HFF-Myc (cell line): ENCODE data around the gene GIPC3.

ENCODE experiments used
- DNase-seq: peaks from one replicate; pipeline ENCODE4 v3.0.0-alpha.2; 2011; ENCODE audit warnings: low read depth; ENCODE audit errors: extremely low read depth
- H3K4me3 ChIP-seq: replicated peaks from 2 replicates; pipeline ENCODE4 v1.5.1; 2011; ENCODE audit warnings: low read depth, mild to moderate bottlenecking, control low read depth, low read length
- TF ChIP-seq, protein P1 (sequence below): IDR thresholded peaks from 2 replicates; pipeline ENCODE4 v1.5.1; 2012; ENCODE audit warnings: mild to moderate bottlenecking, low read depth, low read length, control low read depth; ENCODE audit errors: missing control alignments

The GIPC3 gene

DNA sequence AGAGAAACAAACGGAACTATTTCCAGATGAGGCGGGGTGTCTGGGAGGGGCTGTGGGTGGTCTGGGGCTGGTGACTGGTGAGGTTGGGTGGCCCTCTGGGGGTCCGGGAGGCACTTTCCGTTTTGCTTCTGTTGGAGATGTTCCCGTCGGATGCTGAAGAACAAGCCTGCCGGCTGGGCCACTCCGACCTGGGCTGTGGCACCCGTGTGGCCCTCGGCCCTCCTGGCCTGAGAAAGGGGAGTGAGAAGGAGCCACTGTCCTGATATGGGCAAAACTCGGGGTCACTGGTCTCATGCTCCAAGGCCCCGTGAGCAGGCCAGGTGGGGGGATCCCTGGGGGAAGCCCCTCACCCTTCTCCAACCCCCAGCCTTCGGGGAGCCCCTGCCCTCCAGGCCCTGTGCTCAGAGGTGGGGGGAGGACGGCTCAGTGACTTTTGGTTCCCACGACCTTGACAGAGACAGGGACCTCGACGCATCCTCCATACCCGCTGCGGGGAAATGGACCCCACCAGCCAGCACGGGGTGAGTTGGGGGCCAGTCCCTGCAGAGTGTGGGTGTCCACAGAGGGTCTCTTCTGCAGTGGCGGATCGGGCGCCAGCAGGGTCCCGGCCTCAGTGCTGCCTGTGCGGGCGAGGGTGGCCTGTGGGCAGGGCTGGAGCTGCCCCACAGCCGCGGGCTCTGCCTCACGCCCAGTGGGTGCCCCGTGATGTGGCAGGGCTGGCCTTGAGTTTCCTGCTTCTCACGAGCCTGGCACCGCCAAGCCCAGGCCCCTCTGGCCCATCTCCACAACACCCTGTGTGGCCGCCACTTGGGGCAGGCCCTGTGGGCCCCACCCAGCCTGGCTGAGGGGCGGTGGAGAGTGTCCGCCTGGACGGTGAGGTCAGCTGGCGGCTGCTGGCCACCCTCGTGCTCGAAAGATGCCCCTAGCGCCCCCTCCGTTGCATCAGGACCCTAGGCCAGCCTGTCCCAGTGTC lies 25.8 kb downstream of the GIPC3 start:
- H3K4me3 ChIP-seq = no peak overlapping the region
- TF ChIP-seq, protein P1, sequence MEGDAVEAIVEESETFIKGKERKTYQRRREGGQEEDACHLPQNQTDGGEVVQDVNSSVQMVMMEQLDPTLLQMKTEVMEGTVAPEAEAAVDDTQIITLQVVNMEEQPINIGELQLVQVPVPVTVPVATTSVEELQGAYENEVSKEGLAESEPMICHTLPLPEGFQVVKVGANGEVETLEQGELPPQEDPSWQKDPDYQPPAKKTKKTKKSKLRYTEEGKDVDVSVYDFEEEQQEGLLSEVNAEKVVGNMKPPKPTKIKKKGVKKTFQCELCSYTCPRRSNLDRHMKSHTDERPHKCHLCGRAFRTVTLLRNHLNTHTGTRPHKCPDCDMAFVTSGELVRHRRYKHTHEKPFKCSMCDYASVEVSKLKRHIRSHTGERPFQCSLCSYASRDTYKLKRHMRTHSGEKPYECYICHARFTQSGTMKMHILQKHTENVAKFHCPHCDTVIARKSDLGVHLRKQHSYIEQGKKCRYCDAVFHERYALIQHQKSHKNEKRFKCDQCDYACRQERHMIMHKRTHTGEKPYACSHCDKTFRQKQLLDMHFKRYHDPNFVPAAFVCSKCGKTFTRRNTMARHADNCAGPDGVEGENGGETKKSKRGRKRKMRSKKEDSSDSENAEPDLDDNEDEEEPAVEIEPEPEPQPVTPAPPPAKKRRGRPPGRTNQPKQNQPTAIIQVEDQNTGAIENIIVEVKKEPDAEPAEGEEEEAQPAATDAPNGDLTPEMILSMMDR = no peak
- no peak for DNase-seq

DNA sequence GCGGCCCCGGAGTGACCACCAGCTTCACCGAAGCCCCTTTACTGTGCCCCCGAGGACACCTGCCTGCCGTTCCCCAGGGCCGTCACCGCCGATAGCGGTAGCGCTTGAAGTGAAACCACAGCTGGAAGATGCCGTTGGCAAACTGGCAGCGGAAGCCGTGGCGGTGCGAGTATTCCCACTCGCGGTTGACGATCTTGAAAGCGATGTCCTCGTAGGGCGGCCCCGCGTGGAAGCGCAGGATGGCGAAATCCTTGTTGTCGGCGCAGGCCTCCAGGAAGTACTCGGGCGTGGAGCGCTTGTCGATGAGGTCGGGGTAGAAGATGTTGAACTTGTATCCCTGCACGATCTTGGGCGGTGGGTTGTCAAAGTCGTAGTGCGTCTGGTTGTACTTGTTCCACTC lies 26.6 kb downstream of the GIPC3 start:
- H3K4me3 ChIP-seq = no peak overlapping the region
- DNase-seq = no peak
- TF ChIP-seq, protein P1 = no peak

GRCh38 chr19:3612330-3612729 lies 27.1 kb downstream of the GIPC3 start:
- H3K4me3 ChIP-seq = no peak overlapping the region
- no peak for DNase-seq
- TF ChIP-seq, protein P1 = no peak

DNA sequence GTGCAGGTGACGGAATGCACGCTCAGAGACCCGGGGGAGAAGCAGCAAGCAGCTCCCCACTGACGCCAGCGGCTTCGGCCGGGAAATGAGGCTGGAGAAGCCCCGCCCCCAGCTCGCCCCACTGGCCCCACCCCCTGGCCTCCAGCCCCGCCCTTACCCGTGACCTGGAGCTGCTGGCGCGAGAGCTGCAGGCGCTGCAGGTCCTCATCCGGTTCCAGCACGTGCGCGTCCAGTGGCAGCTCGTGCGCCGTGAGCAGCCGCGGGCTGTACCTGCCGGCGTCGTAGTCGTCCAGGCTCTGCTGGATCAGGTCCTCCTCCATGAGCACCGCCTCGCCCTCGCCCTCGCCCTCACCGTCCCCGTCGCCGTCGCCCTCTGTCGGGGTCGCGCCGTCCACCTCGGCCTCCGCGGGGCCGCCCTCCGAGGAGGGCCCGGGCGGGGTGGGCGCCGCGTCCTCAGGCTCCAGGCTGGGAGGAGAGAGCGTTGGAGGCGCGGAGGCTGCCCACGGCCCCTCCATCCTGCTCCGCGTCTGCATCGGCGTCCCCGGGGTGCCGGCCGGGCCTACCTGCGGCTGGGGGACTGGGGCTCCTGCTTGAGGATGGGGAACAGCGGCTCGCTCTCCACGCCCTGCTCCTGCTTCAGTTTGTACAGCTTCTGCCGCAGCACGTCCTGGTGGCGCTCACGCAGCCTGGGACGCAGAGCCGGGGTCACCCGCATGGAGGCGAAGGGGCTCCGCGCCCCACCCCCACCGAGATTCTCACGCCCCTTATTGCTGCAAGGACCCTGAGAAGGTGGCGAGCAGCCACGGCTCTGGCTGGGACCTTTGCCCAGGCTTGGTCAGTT lies 27.8 kb downstream of the GIPC3 start:
- TF ChIP-seq, protein P1 = no peak
- DNase-seq = no peak

DNA sequence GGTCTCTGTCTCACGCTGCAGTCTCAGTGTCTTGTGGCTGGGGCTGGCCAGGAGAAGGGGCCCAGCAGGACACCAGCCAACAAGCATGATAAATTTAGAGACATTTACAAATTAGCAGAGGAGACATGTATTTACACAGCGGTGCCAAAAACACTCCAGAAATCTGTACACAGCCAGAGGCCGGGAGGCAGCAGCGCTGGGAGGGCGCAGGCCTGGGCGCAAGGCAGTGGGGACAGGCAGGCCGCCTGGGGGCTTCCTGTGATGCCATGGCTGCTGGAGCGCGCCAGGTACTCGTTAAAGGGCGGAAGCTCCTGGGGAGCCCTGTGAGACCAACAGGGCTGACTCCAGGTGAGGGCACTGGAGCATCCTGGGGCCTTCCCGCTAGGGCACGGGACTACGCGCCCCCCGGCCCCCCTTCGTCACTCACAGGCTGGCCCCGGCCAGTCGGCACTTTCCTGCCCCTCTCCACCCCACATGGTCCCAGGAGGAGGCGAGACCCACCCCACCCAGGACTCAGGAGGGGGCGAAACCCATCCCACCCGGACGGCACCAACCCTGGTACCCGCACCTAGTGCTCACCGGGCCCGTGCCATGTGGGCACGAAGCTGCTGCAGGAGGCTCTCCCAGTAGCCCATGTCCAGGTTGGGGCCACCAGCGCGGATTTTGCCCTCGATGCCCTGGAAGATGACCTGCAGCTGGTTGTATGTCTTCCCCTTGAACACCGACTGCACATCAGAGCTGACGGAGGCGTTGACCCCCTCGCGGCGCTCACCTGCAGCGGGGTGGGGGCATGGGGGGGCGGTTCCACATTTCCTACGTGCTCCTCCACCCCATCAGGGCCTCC lies 28.8 kb downstream of the GIPC3 start:
- no peak for DNase-seq
- TF ChIP-seq, protein P1 = no peak
- no peak overlapping the region for H3K4me3 ChIP-seq

More for the DNA sequence above, 27.8 kb downstream of the GIPC3 start:
- H3K4me3 ChIP-seq = no peak overlapping the region

- TF ChIP-seq, protein P1 = no peak
- no peak overlapping the region for H3K4me3 ChIP-seq
- no peak for DNase-seq
These were observed 29.7 kb downstream of the GIPC3 start for GRCh38 chr19:3614858-3615505.
